GM21423 (cell line): Measurements from ENCODE around the gene PDF.

Experiments used
- ATAC-seq: cut with Tn5 transposase; IDR thresholded peaks from one replicate; pipeline ENCODE4 v1.9.1; 2021; ENCODE audit warnings: mild to moderate bottlenecking, moderate library complexity; ENCODE audit not compliant: unreplicated experiment

Gene PDF

GRCh38 chr16:69286941-69287713, 43.3 kb downstream of the PDF start:
- ATAC-seq = no peak

- no peak for ATAC-seq
Observed at GRCh38 chr16:69285240-69285639, 45.1 kb downstream of the PDF start.

GRCh38 chr16:69283851-69284250, 46.5 kb downstream of the PDF start:
- no peak for ATAC-seq

DNA sequence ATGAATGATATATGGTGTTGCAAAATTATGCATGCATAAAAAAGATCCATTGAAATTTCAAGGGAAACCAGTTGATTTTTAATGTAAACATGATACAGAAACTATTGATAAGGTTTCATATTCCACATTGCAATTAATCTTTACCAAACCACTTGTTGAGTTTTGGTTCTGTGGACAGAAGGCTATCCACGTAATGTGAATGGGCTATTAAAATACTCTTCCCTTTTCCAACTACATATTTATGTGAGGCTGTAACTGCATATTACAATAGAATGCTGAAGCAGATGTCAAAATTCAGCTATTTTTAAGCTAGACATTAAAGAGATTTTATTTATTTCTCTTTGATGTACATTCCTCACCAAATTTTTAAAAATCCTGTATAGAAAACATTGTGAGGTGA, 53.0 kb downstream of the PDF start:
- no peak for ATAC-seq
